GOT3 (cell line): Measurements from ENCODE around the gene MYBPH.

Source experiments
- DNase-seq: peaks from one replicate; lab custom pipeline; 2025; ENCODE audit warnings: mixed read lengths; lab: John Stamatoyannopoulos, UW

The MYBPH gene

GRCh38 chr1:203199816-203200571, 24.4 kb upstream of the MYBPH start:
- peak; percentile 41 for DNase-seq

- no peak for DNase-seq
Measured at GRCh38 chr1:203199481-203199815, 23.8 kb upstream of the MYBPH start.

GRCh38 chr1:203199002-203199401, 23.4 kb upstream of the MYBPH start:
- DNase-seq: no peak

DNA sequence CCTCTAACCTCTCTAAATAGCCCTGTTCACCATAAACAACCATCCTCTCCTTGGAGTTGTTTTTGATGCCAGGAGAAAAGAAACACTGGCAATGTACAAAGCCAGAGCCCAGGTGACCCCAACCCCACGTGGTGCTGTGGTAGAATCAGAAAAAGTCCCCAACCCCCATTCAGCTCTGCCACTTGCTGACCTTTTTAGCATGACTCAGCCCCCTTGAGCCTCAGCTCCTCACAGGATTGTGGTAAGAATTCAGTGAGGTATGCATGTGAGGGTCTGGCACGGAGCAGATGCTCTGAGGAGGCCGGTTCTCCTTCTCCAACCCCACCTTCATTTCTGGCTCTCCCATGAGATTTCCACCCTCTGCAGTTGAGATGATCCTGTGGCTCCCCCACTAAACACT, 22.0 kb upstream of the MYBPH start:
- DNase-seq: no peak

DNA sequence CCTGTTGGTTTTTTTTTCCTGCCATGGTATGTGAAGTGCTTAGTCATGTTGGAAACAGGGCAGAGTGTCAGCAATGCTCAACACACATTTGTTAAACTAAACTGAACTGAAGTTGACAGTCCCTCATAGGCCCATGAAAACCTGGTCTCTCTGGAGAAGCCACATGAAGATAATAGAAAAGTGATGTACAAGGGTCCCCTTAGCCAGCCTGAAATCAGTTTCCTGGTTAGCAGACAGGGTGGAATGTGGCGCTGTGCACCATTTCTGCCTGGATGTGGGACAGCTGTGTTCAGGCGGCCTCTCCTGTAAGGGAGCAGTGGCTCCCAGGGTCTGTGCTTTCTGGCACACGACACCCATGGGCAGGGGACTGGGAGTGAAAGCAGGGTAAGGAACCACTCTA, 20.7 kb upstream of the MYBPH start:
- no peak for DNase-seq

DNA sequence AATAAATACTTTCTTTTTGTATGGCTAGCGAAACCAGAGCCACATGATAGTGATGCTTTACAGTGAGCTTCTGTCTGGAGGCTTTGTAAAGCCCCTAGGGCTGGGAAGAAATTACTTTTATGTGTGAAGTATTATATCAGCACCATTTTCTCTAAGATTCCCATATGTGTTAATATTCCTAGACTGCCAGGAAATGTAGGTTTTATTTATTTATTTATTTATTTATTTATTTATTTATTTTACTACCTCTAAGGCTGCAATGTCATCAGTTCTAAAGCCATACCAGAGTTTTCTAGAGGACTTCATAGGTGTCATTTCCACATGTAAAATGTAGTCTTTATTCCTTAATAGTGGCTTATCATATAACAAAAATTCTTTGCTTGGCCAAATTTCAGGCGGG, 15.3 kb upstream of the MYBPH start:
- no peak for DNase-seq

GRCh38 chr1:203189951-203190352, 14.3 kb upstream of the MYBPH start:
- DNase-seq: no peak

- DNase-seq: no peak
Measured at GRCh38 chr1:203188686-203189232, 13.1 kb upstream of the MYBPH start.

DNA sequence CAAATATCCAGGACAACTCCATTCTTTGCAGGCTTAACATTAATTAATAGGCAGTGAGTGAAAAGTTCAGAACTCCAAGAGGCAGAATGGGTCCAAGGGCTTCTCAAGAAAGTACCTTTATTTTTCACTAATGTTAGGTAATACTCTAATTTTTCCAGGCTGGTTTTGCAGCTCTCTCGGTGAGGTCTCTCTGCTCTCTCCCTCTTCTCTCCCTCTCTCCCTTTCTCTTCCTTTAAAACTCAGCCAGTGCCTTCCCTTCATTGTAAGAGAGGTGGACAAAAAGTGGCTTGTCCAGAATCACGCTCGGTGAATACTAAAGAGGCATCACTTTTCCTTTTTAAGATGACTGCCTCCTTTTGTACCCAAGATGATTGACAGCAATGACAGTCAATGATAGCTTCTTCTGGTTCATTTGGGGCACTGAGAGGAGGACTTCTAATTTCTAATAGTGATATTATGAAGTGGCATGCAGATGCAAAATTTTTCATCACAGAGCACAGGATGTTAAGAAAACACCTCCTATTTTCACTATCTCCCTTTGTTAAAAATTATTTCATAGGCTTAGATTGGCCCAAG, 12.2 kb upstream of the MYBPH start:
- DNase-seq: no peak

DNA sequence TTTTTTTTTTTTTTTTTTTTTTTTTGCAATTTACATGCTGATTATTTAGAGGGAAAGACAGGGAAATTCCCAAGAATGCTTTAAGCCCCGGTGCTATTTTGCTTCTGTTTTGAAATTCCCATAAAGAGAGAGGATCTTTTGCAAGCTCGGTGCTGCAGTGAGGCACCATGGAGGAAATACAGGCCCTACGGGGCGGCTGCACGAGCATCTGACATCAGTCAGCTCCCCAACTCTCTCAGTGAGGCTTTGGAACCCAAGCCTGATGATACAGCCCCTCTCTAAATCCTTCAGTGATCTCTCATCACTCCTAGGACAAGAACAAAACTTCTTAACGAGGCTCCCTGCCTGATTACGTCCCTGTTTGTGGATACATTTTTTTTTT, 11.7 kb upstream of the MYBPH start:
- DNase-seq: no peak

GRCh38 chr1:203186446-203187303, 11.0 kb upstream of the MYBPH start, which contains the start of gene CHI3L1:
Gene CHI3L1, minus strand, starts transcription at chr1:203186704. Its CDS starts 81 bp downstream, at chr1:203186623.
- no peak for DNase-seq

GRCh38 chr1:203186091-203186445, 10.4 kb upstream of the MYBPH start:
- no peak for DNase-seq

- DNase-seq: no peak
Measured at GRCh38 chr1:203185585-203185984, 10.0 kb upstream of the MYBPH start.

DNA sequence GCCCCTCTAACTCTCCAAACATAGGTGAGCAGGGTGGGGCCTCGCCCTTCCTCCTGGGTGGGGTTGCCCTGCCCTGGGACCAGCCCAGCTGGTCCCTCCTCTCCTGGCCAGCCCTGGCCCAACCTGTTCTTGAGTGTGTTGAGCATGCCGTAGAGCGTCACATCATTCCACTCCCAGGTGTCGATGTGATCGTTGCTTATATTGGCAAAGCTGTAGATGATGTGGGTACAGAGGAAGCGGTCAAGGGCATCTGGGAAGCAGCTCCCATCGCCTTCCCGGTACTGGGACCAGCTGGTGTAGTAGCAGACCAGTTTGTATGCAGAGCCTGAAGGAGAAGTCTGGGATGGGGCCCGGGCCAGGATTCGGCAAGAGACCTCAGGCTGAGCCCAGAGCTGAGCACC, 9.4 kb upstream of the MYBPH start:
- DNase-seq: no peak

- DNase-seq: no peak
Measured at GRCh38 chr1:203184467-203184866, 8.8 kb upstream of the MYBPH start.

DNA sequence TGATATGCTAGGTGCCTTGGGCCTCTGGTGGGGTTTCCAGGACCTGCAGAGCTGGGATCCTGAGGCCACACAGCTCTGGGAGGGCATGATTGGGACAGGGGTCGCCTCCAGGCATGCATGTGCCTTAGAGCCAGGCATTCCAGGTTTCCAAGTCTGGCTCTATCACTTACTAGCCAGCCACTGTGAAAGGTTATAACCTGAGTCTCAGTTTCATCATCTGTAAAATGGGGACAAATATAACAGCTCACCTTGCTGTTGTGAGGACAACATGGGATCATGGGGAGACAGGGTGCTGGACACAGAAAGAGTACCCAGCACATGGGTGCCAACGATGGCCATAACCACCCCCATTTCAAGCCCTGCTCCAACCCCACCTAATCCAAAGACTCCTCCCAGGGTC, 8.2 kb upstream of the MYBPH start:
- DNase-seq: no peak

- DNase-seq: no peak
Measured at GRCh38 chr1:203182387-203182953, 6.8 kb upstream of the MYBPH start.

DNA sequence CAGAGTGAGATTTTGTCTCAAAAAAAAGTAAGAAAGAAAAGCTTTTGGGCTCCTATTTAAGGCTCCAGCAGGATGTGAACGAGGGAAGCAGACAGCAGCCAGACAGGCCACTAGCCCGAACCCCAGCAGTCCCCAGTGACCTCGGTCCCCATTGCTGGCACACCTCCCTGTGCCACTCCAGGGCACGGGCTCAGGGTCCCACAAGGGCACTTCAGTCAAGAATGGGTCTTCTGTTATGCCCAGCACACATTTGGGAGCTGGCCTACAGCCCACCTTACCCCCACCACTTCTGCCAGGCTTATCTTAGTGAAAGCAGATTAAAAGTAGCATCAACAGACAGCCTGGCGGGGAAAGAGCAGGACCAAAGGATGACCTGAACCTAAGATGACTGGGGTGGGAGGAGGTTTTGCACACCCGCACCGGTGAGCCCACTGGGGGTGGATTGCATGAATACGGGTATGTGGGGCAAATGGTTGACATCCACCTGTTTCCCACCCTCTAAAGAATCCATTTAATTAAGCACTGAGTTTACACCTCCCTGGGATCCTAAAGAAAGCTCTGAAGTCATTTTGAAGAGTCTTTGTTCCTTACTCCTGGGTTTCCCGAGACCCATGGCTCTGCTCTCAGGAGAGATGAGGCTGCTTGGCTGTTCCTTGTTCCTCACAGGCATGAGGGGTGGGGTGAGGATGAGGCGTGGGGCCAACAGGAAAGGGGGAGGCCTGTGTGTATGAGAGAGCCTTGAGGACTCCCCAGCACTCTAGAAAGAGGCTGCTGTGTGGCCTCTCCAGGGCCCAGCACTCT, 6.2 kb upstream of the MYBPH start:
- no peak for DNase-seq

- DNase-seq: no peak
Measured at GRCh38 chr1:203180611-203181330, 5.1 kb upstream of the MYBPH start.

DNA sequence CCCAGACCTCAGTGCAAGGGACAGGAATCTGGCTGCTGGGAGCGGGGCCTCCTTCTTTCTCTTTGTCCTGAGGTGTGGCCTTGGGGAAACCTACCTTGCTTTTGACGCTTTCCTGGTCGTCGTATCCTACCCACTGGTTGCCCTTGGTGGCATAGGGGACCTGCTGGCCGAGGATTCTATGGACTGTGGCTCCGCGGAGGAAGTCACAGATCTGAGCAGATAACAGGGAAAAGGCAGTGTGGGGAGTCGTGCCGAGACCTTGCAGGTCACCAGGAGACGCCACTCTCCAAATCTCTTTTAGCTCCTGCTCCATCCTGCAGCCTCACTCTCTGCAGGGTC, 4.0 kb upstream of the MYBPH start:
- DNase-seq: no peak
